Daoy (cell line): Measurements from ENCODE around the gene CLRN1. TPM values are rescaled to one million over a fixed set of nuclear protein-coding genes. Genes with fewer than 3 reads are reported as not detected.

Source experiments
- DNase-seq: peaks from one replicate; pipeline ENCODE4 v3.0.0-alpha.2; 2015; ENCODE audit warnings: low read depth
- total RNA-seq: library from RNA; depleted of rRNA; stranded (reverse); fragments of >200 nt; shearing (Covaris generic); gene quantifications from 2 replicates; pipeline ENCODE4 v1.2.3, GENCODE V29; 2014; rRNA removed

CLRN1 gene
- total RNA-seq, 1 experiment from 2014 or later = not detected

DNA sequence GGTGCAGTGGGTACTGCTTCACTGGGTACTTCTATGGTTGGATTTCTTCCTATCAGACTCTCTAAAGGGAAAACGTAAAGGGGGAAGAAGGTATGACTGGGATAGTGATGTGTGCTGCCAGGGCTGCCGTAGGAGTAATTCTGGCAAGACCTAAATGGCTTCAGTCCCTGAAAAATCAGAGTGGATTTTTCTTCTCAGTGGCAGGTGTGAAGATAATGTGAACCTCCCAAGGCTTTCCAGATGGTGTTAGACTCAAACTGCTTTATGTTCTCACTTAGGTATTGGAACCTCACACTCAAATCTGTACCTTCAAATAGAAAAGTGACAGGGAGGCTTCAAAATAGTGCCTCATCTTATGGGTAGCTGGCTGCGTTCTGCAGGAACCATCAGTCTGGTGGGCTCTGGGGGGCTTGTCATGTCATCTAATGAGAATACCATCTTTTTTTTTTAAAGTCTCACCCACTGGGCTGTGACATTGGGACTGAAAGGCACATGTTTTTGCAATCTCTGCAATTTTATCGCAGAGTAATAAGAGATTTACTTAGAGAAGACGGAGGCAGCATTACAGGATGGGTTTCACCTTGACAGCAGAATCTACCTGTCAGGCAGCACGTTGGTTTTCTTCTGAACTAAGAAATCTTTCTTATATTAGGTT is 95.8 kb downstream of the CLRN1 start:
- DNase-seq = no peak

Other genes with a start within 250 kb of the CLRN1 start
- 30.5 and 38.3 TPM in 2 replicates for gene SIAH2, start 209.6 kb downstream of the CLRN1 start, total RNA-seq
- gene MINDY4B, start 67.3 kb downstream of the CLRN1 start, total RNA-seq = not detected in 2 replicates
- gene MED12L, start 112.9 kb upstream of the CLRN1 start, total RNA-seq = 1.8 and 2.7 TPM in 2 replicates
- gene GPR171, start 230.5 kb upstream of the CLRN1 start, total RNA-seq = not detected in 2 replicates